Activated naive CD4-positive, alpha-beta T cell treated with anti-CD3 and anti-CD28 coated beads, Interleukin-2, amount 50 U/mL, for 24 hours (primary cell): Measurements from ENCODE around the gene HCAR1.
"Not testable (repeated sequence)": the region's sequence is repeated elsewhere in the genome, so short reads cannot be mapped to it uniquely, and the experiment has no call there.

Experiments
- H3K27ac Mint-ChIP-seq: one replicate; pipeline ENCODE4 v1.8.0; 2021; ENCODE audit warnings: mild to moderate bottlenecking, mixed read lengths
- H3K27me3 Mint-ChIP-seq: one replicate; pipeline ENCODE4 v1.8.0; 2021; ENCODE audit warnings: mixed read lengths
- H3K36me3 Mint-ChIP-seq: one replicate; pipeline ENCODE4 v1.8.0; 2021; ENCODE audit warnings: mixed read lengths
- H3K4me1 Mint-ChIP-seq: one replicate; pipeline ENCODE4 v1.8.0; 2021; ENCODE audit warnings: mixed read lengths
- H3K4me3 Mint-ChIP-seq: one replicate; pipeline ENCODE4 v1.8.0; 2021; ENCODE audit warnings: mild to moderate bottlenecking, mixed read lengths
- H3K9me3 Mint-ChIP-seq: one replicate; pipeline ENCODE4 v1.8.0; 2021; ENCODE audit warnings: mixed read lengths

Gene HCAR1

GRCh38 chr12:122729583-122730214, 945 bp downstream of the HCAR1 start:
- H3K27me3 Mint-ChIP-seq: no peaks in the 10 kb centered on the region
- no peaks in the 10 kb centered on the region for H3K9me3 Mint-ChIP-seq
- H3K4me3 Mint-ChIP-seq: peak overlapping the region; percentile 81
- no peaks in the 10 kb centered on the region for H3K36me3 Mint-ChIP-seq
- peaks cover 75% of the 10 kb centered on the region for H3K4me1 Mint-ChIP-seq
- no peak overlapping the region for H3K27ac Mint-ChIP-seq

GRCh38 chr12:122726080-122726558, 4.5 kb downstream of the HCAR1 start:
- Mint-ChIP-seq H3K9me3 (no peaks in the 10 kb centered on the region), H3K27me3 (no peaks in the 10 kb centered on the region), H3K4me3 (peak overlapping the region; percentile 75), H3K4me1 (peaks cover 53% of the 10 kb centered on the region), H3K36me3 (no peaks in the 10 kb centered on the region), H3K27ac (peak overlapping the region; percentile 88)

- Mint-ChIP-seq H3K27ac (peak overlapping the region; percentile 88), H3K4me1 (peaks cover 52% of the 10 kb centered on the region), H3K36me3 (no peaks in the 10 kb centered on the region), H3K27me3 (no peaks in the 10 kb centered on the region), H3K4me3 (peak overlapping the region; percentile 75), H3K9me3 (no peaks in the 10 kb centered on the region)
Measured at GRCh38 chr12:122725452-122726079, 5.1 kb downstream of the HCAR1 start.

GRCh38 chr12:122724641-122725243, 5.9 kb downstream of the HCAR1 start:
- no peaks in the 10 kb centered on the region for H3K27me3 Mint-ChIP-seq
- H3K27ac Mint-ChIP-seq: no peak overlapping the region
- no peak overlapping the region for H3K4me3 Mint-ChIP-seq
- H3K4me1 Mint-ChIP-seq: peaks cover 49% of the 10 kb centered on the region
- no peaks in the 10 kb centered on the region for H3K36me3 Mint-ChIP-seq
- no peaks in the 10 kb centered on the region for H3K9me3 Mint-ChIP-seq

- Mint-ChIP-seq H3K4me1 (peaks cover 33% of the 10 kb centered on the region), H3K27me3 (no peaks in the 10 kb centered on the region), H3K9me3 (no peaks in the 10 kb centered on the region), H3K4me3 (no peak overlapping the region), H3K36me3 (no peaks in the 10 kb centered on the region), H3K27ac (no peak overlapping the region)
Measured at GRCh38 chr12:122722387-122722786, 8.3 kb downstream of the HCAR1 start.

GRCh38 chr12:122721057-122721545, 9.5 kb downstream of the HCAR1 start:
- H3K27ac Mint-ChIP-seq: peak overlapping the region; percentile 70
- H3K4me3 Mint-ChIP-seq: peak overlapping the region; percentile 43
- H3K27me3 Mint-ChIP-seq: no peaks in the 10 kb centered on the region
- H3K9me3 Mint-ChIP-seq: no peaks in the 10 kb centered on the region
- H3K4me1 Mint-ChIP-seq: peaks cover 29% of the 10 kb centered on the region
- no peaks in the 10 kb centered on the region for H3K36me3 Mint-ChIP-seq

GRCh38 chr12:122716658-122717057, 14.0 kb downstream of the HCAR1 start, which contains the start of gene HCAR3:
HCAR3 (minus strand) TSS chr12:122716811; CDS start chr12:122716737, 74 bp downstream.
- not testable (repeated sequence) for H3K27ac Mint-ChIP-seq, H3K27me3 Mint-ChIP-seq, H3K9me3 Mint-ChIP-seq, H3K36me3 Mint-ChIP-seq, H3K4me3 Mint-ChIP-seq
- H3K4me1 Mint-ChIP-seq: peaks cover 11% of the 10 kb centered on the region

- H3K36me3 Mint-ChIP-seq, H3K9me3 Mint-ChIP-seq, H3K4me1 Mint-ChIP-seq, H3K27ac Mint-ChIP-seq, H3K4me3 Mint-ChIP-seq, H3K27me3 Mint-ChIP-seq: not testable (repeated sequence)
Measured at GRCh38 chr12:122715211-122715610, 15.4 kb downstream of the HCAR1 start.

- H3K36me3 Mint-ChIP-seq, H3K27ac Mint-ChIP-seq, H3K4me1 Mint-ChIP-seq, H3K9me3 Mint-ChIP-seq, H3K27me3 Mint-ChIP-seq, H3K4me3 Mint-ChIP-seq: not testable (repeated sequence)
Measured at GRCh38 chr12:122713491-122714188, 17.0 kb downstream of the HCAR1 start.

- H3K4me1 Mint-ChIP-seq, H3K27ac Mint-ChIP-seq, H3K9me3 Mint-ChIP-seq, H3K4me3 Mint-ChIP-seq, H3K27me3 Mint-ChIP-seq, H3K36me3 Mint-ChIP-seq: not testable (repeated sequence)
Measured at GRCh38 chr12:122711266-122711665, 19.4 kb downstream of the HCAR1 start.

- H3K4me3 Mint-ChIP-seq, H3K27me3 Mint-ChIP-seq, H3K9me3 Mint-ChIP-seq, H3K27ac Mint-ChIP-seq, H3K36me3 Mint-ChIP-seq, H3K4me1 Mint-ChIP-seq: not testable (repeated sequence)
Measured at GRCh38 chr12:122710341-122710740, 20.3 kb downstream of the HCAR1 start.

- not testable (repeated sequence) for H3K27ac Mint-ChIP-seq, H3K27me3 Mint-ChIP-seq, H3K9me3 Mint-ChIP-seq, H3K36me3 Mint-ChIP-seq, H3K4me1 Mint-ChIP-seq, H3K4me3 Mint-ChIP-seq
Measured at GRCh38 chr12:122709287-122709686, 21.4 kb downstream of the HCAR1 start.

GRCh38 chr12:122703841-122704240, 26.8 kb downstream of the HCAR1 start:
- not testable (repeated sequence) for H3K36me3 Mint-ChIP-seq, H3K27me3 Mint-ChIP-seq, H3K4me1 Mint-ChIP-seq, H3K4me3 Mint-ChIP-seq, H3K27ac Mint-ChIP-seq, H3K9me3 Mint-ChIP-seq

GRCh38 chr12:122702890-122703611, 27.6 kb downstream of the HCAR1 start, which contains the start of gene HCAR2:
HCAR2 (minus strand) TSS chr12:122703357; CDS start chr12:122703283, 74 bp downstream.
- H3K27ac Mint-ChIP-seq, H3K4me3 Mint-ChIP-seq, H3K4me1 Mint-ChIP-seq, H3K36me3 Mint-ChIP-seq, H3K9me3 Mint-ChIP-seq, H3K27me3 Mint-ChIP-seq: not testable (repeated sequence)

GRCh38 chr12:122701481-122701880, 29.2 kb downstream of the HCAR1 start:
- H3K4me1 Mint-ChIP-seq: peaks cover 11% of the 10 kb centered on the region
- H3K36me3 Mint-ChIP-seq, H3K27me3 Mint-ChIP-seq, H3K4me3 Mint-ChIP-seq, H3K9me3 Mint-ChIP-seq, H3K27ac Mint-ChIP-seq: not testable (repeated sequence)
